GM12865 (cell line): ENCODE data around the gene ST7.

ENCODE experiments used
- DNase-seq: peaks from one replicate; pipeline ENCODE4 v3.0.0; 2010; ENCODE audit warnings: low read depth
- H3K4me3 ChIP-seq: 2 replicates; pipeline ENCODE4 v1.5.1; 2011; ENCODE audit warnings: mild to moderate bottlenecking, low read depth, low read length, control low read depth
- CTCF ChIP-seq: IDR thresholded peaks from 2 replicates; pipeline ENCODE4 v1.5.1; 2011; ENCODE audit warnings: low read length, control low read depth, low read depth, inconsistent platforms; ENCODE audit not compliant: insufficient read depth; ENCODE audit errors: missing control alignments

The ST7 gene

GRCh38 chr7:117153016-117153545 is 199.8 kb downstream of the ST7 start:
- H3K4me3 ChIP-seq, result no peak overlapping the region
- no peak for DNase-seq
- no peak for TF ChIP-seq CTCF

GRCh38 chr7:117154721-117155120 is 201.4 kb downstream of the ST7 start:
- no peak overlapping the region for H3K4me3 ChIP-seq
- DNase-seq, result no peak
- TF ChIP-seq CTCF, result no peak

GRCh38 chr7:117155694-117156093 is 202.4 kb downstream of the ST7 start:
- TF ChIP-seq CTCF, result no peak
- DNase-seq, result no peak

GRCh38 chr7:117157241-117158209 is 204.2 kb downstream of the ST7 start:
- no peak overlapping the region for H3K4me3 ChIP-seq
- TF ChIP-seq CTCF, result no peak
- DNase-seq, result no peak

More at GRCh38 chr7:117155694-117156093, 202.4 kb downstream of the ST7 start:
- no peak overlapping the region for H3K4me3 ChIP-seq

- TF ChIP-seq CTCF, result no peak
- no peak overlapping the region for H3K4me3 ChIP-seq
- no peak for DNase-seq
Measured at GRCh38 chr7:117158941-117159697, 205.8 kb downstream of the ST7 start.

GRCh38 chr7:117163101-117163500 is 209.8 kb downstream of the ST7 start:
- no peak for DNase-seq
- TF ChIP-seq CTCF, result no peak

More at GRCh38 chr7:117163101-117163500, 209.8 kb downstream of the ST7 start:
- no peak overlapping the region for H3K4me3 ChIP-seq
